NCI-H1930 (cell line): Measurements from ENCODE around the gene APBA2.
"Not testable (repeated sequence)": the region's sequence is repeated elsewhere in the genome, so short reads cannot be mapped to it uniquely, and the experiment has no call there.

Experiments
- DNase-seq, 2 experiments: peaks; one replicate each; lab custom pipeline; 2025; lab: John Stamatoyannopoulos, UW

The APBA2 gene

GRCh38 chr15:29003191-29003839 is 117.5 kb downstream of the APBA2 start:
- DNase-seq: no peak

- no peak for DNase-seq
Observed at GRCh38 chr15:29003840-29004233, 118.1 kb downstream of the APBA2 start.

GRCh38 chr15:29005931-29006330 is 120.2 kb downstream of the APBA2 start:
- DNase-seq: no peak

- DNase-seq: no peak
Observed at GRCh38 chr15:29008846-29009245, 123.1 kb downstream of the APBA2 start.

GRCh38 chr15:29012097-29012496 is 126.3 kb downstream of the APBA2 start:
- no peak for DNase-seq

- no peak for DNase-seq
Observed at GRCh38 chr15:29014493-29014892, 128.7 kb downstream of the APBA2 start.

GRCh38 chr15:29016518-29016917 is 130.7 kb downstream of the APBA2 start:
- DNase-seq: no peak

GRCh38 chr15:29018120-29018805 is 132.5 kb downstream of the APBA2 start:
- no peak for DNase-seq

GRCh38 chr15:29018995-29019976 is 133.5 kb downstream of the APBA2 start:
- no peak for DNase-seq

GRCh38 chr15:29021857-29022256 is 136.1 kb downstream of the APBA2 start:
- DNase-seq: no peak

- DNase-seq: no peak
Observed at GRCh38 chr15:29024662-29025061, 138.9 kb downstream of the APBA2 start.

- DNase-seq: not testable (repeated sequence)
Observed at GRCh38 chr15:29025411-29025810, 139.6 kb downstream of the APBA2 start.

- not testable (repeated sequence) for DNase-seq
Observed at GRCh38 chr15:29028158-29028557, 142.4 kb downstream of the APBA2 start.

GRCh38 chr15:29029651-29030195 is 143.9 kb downstream of the APBA2 start:
- no peak for DNase-seq

- no peak for DNase-seq
Observed at GRCh38 chr15:29031502-29032228, 145.9 kb downstream of the APBA2 start.

- no peak for DNase-seq
Observed at GRCh38 chr15:29032229-29032625, 146.5 kb downstream of the APBA2 start.

GRCh38 chr15:29032751-29033150 is 147.0 kb downstream of the APBA2 start:
- no peak for DNase-seq

- DNase-seq: no peak
Observed at GRCh38 chr15:29034151-29034550, 148.4 kb downstream of the APBA2 start.

- DNase-seq: no peak
Observed at GRCh38 chr15:29034593-29035335, 149.0 kb downstream of the APBA2 start.

GRCh38 chr15:29035336-29036285 is 149.8 kb downstream of the APBA2 start:
- no peak for DNase-seq
